A549 (cell line): ENCODE data around the gene ANKRD7.

Experiments
- CEBPB ChIP-seq, 2 experiments: fragments of >200 bp in 1 of 2; sonication (Bioruptor Twin) in 1 of 2; formaldehyde crosslinking in 1 of 2; IDR thresholded peaks; 2 replicates each; pipeline ENCODE4 v1.6.1; 2012 to 2016
- ELK1 ChIP-seq: fragments of 150-350 bp; IDR thresholded peaks from 2 replicates; pipeline ENCODE4 v1.6.1; 2014; ENCODE audit warnings: low read depth, mild to moderate bottlenecking, low read length
- POLR2A ChIP-seq: IDR thresholded peaks from 2 replicates; pipeline ENCODE4 v1.6.1; 2012; ENCODE audit warnings: mild to moderate bottlenecking, low read length

GRCh38 chr7:118183428-118183785, 41.1 kb upstream of the ANKRD7 start:
- TF ChIP-seq CEBPB (IDR thresholded peaks at IDR 0.05), result no peak
- TF ChIP-seq POLR2A, result no peak
- TF ChIP-seq ELK1, result no peak
